HEK293 (cell line): Measurements from ENCODE around the gene HSD17B12.

ENCODE experiments used
- ELK4 ChIP-seq: IDR thresholded peaks from 2 replicates; pipeline ENCODE4 v1.6.1; 2011; ENCODE audit warnings: mild to moderate bottlenecking, low read depth, low read length, borderline replicate concordance
- HIC1 ChIP-seq: fragments of 450-650 bp; formaldehyde crosslinking; IDR thresholded peaks from 2 replicates; pipeline ENCODE4 v1.5.1; 2016; ENCODE audit warnings: missing biosample characterization, missing genetic modification characterization
- PRDM4 ChIP-seq: fragments of 450-650 bp; formaldehyde crosslinking; IDR thresholded peaks from 2 replicates; pipeline ENCODE4 v1.5.1; 2017; ENCODE audit warnings: missing biosample characterization, missing genetic modification characterization
- ZBTB1 ChIP-seq: fragments of 450-650 bp; formaldehyde crosslinking; IDR thresholded peaks from 2 replicates; pipeline ENCODE4 v1.5.1; 2016; ENCODE audit warnings: missing biosample characterization, missing genetic modification characterization
- ZNF10 ChIP-seq: fragments of 450-650 bp; formaldehyde crosslinking; IDR thresholded peaks from 2 replicates; pipeline ENCODE4 v1.5.1; 2017; ENCODE audit warnings: missing biosample characterization, missing genetic modification characterization
- ZNF133 ChIP-seq: fragments of 450-650 bp; formaldehyde crosslinking; IDR thresholded peaks from 2 replicates; pipeline ENCODE4 v1.5.1; 2016; ENCODE audit warnings: missing biosample characterization, missing genetic modification characterization
- ZNF311 ChIP-seq: fragments of 450-650 bp; formaldehyde crosslinking; IDR thresholded peaks from 2 replicates; pipeline ENCODE4 v1.5.1; 2017; ENCODE audit warnings: missing biosample characterization, missing genetic modification characterization, borderline replicate concordance
- ZNF707 ChIP-seq: fragments of 450-650 bp; formaldehyde crosslinking; IDR thresholded peaks from 2 replicates; pipeline ENCODE4 v1.5.1; 2016; ENCODE audit warnings: missing biosample characterization, missing genetic modification characterization
- ZNF830 ChIP-seq: fragments of 450-650 bp; IDR thresholded peaks from 2 replicates; pipeline ENCODE4 v1.5.0; 2018; ENCODE audit warnings: missing biosample characterization, missing genetic modification characterization, low read depth, mild to moderate bottlenecking, moderate library complexity
- ZSCAN30 ChIP-seq: fragments of 450-650 bp; IDR thresholded peaks from 2 replicates; pipeline ENCODE4 v1.5.1; 2018; ENCODE audit warnings: missing biosample characterization, mild to moderate bottlenecking, missing genetic modification characterization, moderate library complexity
- TF ChIP-seq, protein P1 (sequence below): fragments of 450-650 bp; formaldehyde crosslinking; IDR thresholded peaks from 2 replicates; pipeline ENCODE4 v1.5.1; 2016; ENCODE audit warnings: missing biosample characterization, missing genetic modification characterization
- TF ChIP-seq, protein P2 (sequence below): sonication (generic); formaldehyde crosslinking; IDR thresholded peaks from 2 replicates; pipeline ENCODE4 v1.8.1; 2022; ENCODE audit warnings: mild to moderate bottlenecking, moderate library complexity, missing genetic modification reagents
- TF ChIP-seq, protein P3 (sequence below): fragments of 450-650 bp; formaldehyde crosslinking; IDR thresholded peaks from 2 replicates; pipeline ENCODE4 v1.5.1; 2016; ENCODE audit warnings: missing biosample characterization, missing genetic modification characterization

- TF ChIP-seq ZBTB1 (tag by site-specific recombination) (no peak), PRDM4 (tag by site-specific recombination) (no peak), ZNF707 (tag by site-specific recombination) (no peak), ZNF10 (tag by site-specific recombination) (no peak), ZNF311 (no peak), ZNF133 (tag by site-specific recombination) (no peak), ZNF830 (no peak), ELK4 (no peak), ZSCAN30 (no peak), HIC1 (tag by site-specific recombination) (no peak)
- TF ChIP-seq, protein P1, sequence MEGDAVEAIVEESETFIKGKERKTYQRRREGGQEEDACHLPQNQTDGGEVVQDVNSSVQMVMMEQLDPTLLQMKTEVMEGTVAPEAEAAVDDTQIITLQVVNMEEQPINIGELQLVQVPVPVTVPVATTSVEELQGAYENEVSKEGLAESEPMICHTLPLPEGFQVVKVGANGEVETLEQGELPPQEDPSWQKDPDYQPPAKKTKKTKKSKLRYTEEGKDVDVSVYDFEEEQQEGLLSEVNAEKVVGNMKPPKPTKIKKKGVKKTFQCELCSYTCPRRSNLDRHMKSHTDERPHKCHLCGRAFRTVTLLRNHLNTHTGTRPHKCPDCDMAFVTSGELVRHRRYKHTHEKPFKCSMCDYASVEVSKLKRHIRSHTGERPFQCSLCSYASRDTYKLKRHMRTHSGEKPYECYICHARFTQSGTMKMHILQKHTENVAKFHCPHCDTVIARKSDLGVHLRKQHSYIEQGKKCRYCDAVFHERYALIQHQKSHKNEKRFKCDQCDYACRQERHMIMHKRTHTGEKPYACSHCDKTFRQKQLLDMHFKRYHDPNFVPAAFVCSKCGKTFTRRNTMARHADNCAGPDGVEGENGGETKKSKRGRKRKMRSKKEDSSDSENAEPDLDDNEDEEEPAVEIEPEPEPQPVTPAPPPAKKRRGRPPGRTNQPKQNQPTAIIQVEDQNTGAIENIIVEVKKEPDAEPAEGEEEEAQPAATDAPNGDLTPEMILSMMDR (tag by site-specific recombination): no peak
- TF ChIP-seq, protein P2, sequence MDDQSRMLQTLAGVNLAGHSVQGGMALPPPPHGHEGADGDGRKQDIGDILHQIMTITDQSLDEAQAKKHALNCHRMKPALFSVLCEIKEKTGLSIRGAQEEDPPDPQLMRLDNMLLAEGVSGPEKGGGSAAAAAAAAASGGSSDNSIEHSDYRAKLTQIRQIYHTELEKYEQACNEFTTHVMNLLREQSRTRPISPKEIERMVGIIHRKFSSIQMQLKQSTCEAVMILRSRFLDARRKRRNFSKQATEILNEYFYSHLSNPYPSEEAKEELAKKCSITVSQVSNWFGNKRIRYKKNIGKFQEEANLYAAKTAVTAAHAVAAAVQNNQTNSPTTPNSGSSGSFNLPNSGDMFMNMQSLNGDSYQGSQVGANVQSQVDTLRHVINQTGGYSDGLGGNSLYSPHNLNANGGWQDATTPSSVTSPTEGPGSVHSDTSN (CRISPR knock-in tag): no peak
- TF ChIP-seq, protein P3, sequence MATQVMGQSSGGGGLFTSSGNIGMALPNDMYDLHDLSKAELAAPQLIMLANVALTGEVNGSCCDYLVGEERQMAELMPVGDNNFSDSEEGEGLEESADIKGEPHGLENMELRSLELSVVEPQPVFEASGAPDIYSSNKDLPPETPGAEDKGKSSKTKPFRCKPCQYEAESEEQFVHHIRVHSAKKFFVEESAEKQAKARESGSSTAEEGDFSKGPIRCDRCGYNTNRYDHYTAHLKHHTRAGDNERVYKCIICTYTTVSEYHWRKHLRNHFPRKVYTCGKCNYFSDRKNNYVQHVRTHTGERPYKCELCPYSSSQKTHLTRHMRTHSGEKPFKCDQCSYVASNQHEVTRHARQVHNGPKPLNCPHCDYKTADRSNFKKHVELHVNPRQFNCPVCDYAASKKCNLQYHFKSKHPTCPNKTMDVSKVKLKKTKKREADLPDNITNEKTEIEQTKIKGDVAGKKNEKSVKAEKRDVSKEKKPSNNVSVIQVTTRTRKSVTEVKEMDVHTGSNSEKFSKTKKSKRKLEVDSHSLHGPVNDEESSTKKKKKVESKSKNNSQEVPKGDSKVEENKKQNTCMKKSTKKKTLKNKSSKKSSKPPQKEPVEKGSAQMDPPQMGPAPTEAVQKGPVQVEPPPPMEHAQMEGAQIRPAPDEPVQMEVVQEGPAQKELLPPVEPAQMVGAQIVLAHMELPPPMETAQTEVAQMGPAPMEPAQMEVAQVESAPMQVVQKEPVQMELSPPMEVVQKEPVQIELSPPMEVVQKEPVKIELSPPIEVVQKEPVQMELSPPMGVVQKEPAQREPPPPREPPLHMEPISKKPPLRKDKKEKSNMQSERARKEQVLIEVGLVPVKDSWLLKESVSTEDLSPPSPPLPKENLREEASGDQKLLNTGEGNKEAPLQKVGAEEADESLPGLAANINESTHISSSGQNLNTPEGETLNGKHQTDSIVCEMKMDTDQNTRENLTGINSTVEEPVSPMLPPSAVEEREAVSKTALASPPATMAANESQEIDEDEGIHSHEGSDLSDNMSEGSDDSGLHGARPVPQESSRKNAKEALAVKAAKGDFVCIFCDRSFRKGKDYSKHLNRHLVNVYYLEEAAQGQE (tag by site-specific recombination): no peak
Observed at GRCh38 chr11:43638717-43639116, 41.8 kb upstream of the HSD17B12 start.
